WTC11 (cell line): ENCODE data around the gene HCFC1. TPM values are rescaled to one million over a fixed set of nuclear protein-coding genes. Genes with fewer than 3 reads are reported as not detected.

Experiments
- ATAC-seq: fragments of 200-7000 bp; cut with Tn5 transposase; 2 replicates; pipeline ENCODE4 v1.10.0; 2021; ENCODE audit warnings: mild to moderate bottlenecking, moderate library complexity
- CTCF ChIA-PET: fragments of 300-600 bp; sonication (Branson Sonifier 250); formaldehyde crosslinking; loops from one replicate; lab custom pipeline; 2021; ENCODE audit warnings: antibody characterized with exemption; lab: Charles Lee
- POLR2A ChIA-PET: fragments of 350-600 bp; sonication (Branson Sonifier 250); formaldehyde crosslinking; loops from one replicate; lab custom pipeline; 2021; ENCODE audit warnings: antibody characterized with exemption; lab: Charles Lee
- DNase-seq: peaks from one replicate; pipeline ENCODE4 v3.0.0; 2021; ENCODE audit warnings: low spot score
- H3K27ac Mint-ChIP-seq: 2 replicates; pipeline ENCODE4 v1.8.0; 2021; ENCODE audit warnings: mixed read lengths
- H3K27me3 Mint-ChIP-seq: 2 replicates; pipeline ENCODE4 v1.8.0; 2021; ENCODE audit warnings: low read depth, mild to moderate bottlenecking, moderate library complexity, mixed read lengths
- H3K36me3 Mint-ChIP-seq: 2 replicates; pipeline ENCODE4 v1.8.0; 2021; ENCODE audit warnings: mixed read lengths
- H3K4me1 Mint-ChIP-seq: 2 replicates; pipeline ENCODE4 v1.8.0; 2022; ENCODE audit warnings: mixed read lengths
- H3K4me3 Mint-ChIP-seq: 2 replicates; pipeline ENCODE4 v1.8.0; 2021; ENCODE audit warnings: mild to moderate bottlenecking, moderate library complexity, mixed read lengths
- H3K9me3 Mint-ChIP-seq: 2 replicates; pipeline ENCODE4 v1.8.0; 2021; ENCODE audit warnings: mixed read lengths
- ELF4 ChIP-seq: sonication (generic); formaldehyde crosslinking; IDR thresholded peaks from 2 replicates; pipeline ENCODE4 v1.8.1; 2022; ENCODE audit warnings: low read depth, mild to moderate bottlenecking, moderate library complexity, missing genetic modification reagents
- FOXK1 ChIP-seq: sonication (generic); formaldehyde crosslinking; IDR thresholded peaks from 2 replicates; pipeline ENCODE4 v1.8.0; 2022; ENCODE audit warnings: mild to moderate bottlenecking, moderate library complexity, missing genetic modification reagents
- FOXP1 ChIP-seq: sonication (generic); formaldehyde crosslinking; IDR thresholded peaks from 2 replicates; pipeline ENCODE4 v1.8.0; 2022; ENCODE audit warnings: missing genetic modification reagents, mild to moderate bottlenecking, moderate library complexity, borderline replicate concordance
- GABPB1 ChIP-seq: sonication (generic); formaldehyde crosslinking; IDR thresholded peaks from 2 replicates; pipeline ENCODE4 v1.8.1; 2023; ENCODE audit warnings: mild to moderate bottlenecking, missing genetic modification reagents
- MXD4 ChIP-seq: fragments of 250-450 bp; sonication (Bioruptor Pico); IDR thresholded peaks from 2 replicates; pipeline ENCODE4 v1.8.0; 2021; ENCODE audit warnings: mild to moderate bottlenecking, moderate library complexity, borderline replicate concordance
- NFYB ChIP-seq: sonication (generic); formaldehyde crosslinking; conservative IDR thresholded peaks from 2 replicates; pipeline ENCODE4 v1.8.0; 2022; ENCODE audit warnings: low read depth, missing genetic modification reagents
- SMAD4 ChIP-seq: sonication (generic); formaldehyde crosslinking; IDR thresholded peaks from 2 replicates; pipeline ENCODE4 v1.8.0; 2022; ENCODE audit warnings: mild to moderate bottlenecking, missing genetic modification reagents
- TEAD1 ChIP-seq: sonication (generic); formaldehyde crosslinking; IDR thresholded peaks from 2 replicates; pipeline ENCODE4 v1.8.0; 2022; ENCODE audit warnings: mild to moderate bottlenecking, missing genetic modification reagents
- ZNF121 ChIP-seq: sonication (generic); formaldehyde crosslinking; IDR thresholded peaks from 2 replicates; pipeline ENCODE4 v1.8.0; 2023; ENCODE audit warnings: missing genetic modification reagents
- ZNF263 ChIP-seq: sonication (generic); formaldehyde crosslinking; IDR thresholded peaks from 2 replicates; pipeline ENCODE4 v1.8.1; 2022; ENCODE audit warnings: low read depth, mild to moderate bottlenecking, moderate library complexity, missing genetic modification reagents
- total RNA-seq: library from RNA; stranded (reverse); gene quantifications from 3 replicates; pipeline ENCODE4 v1.2.3, GENCODE V29; 2021
- TF ChIP-seq, protein P1 (sequence below): sonication (generic); formaldehyde crosslinking; IDR thresholded peaks from 2 replicates; pipeline ENCODE4 v1.8.1; 2022; ENCODE audit warnings: low read depth, mild to moderate bottlenecking, moderate library complexity, missing genetic modification reagents, borderline replicate concordance
- TF ChIP-seq, protein P2 (sequence below): sonication (generic); formaldehyde crosslinking; IDR thresholded peaks from 2 replicates; pipeline ENCODE4 v1.8.0; 2022; ENCODE audit warnings: mild to moderate bottlenecking, missing genetic modification reagents
- TF ChIP-seq, protein P3 (sequence below): fragments of 200-600 bp; IDR thresholded peaks from 2 replicates; pipeline ENCODE4 v1.8.0; 2022; ENCODE audit warnings: antibody characterized with exemption
- TF ChIP-seq, protein P4 (sequence below): sonication (generic); formaldehyde crosslinking; IDR thresholded peaks from 2 replicates; pipeline ENCODE4 v1.8.0; 2023; ENCODE audit warnings: missing genetic modification reagents, mild to moderate bottlenecking, borderline replicate concordance

The HCFC1 gene
- total RNA-seq, 1 experiment from 2014 or later, result 130 TPM

DNA sequence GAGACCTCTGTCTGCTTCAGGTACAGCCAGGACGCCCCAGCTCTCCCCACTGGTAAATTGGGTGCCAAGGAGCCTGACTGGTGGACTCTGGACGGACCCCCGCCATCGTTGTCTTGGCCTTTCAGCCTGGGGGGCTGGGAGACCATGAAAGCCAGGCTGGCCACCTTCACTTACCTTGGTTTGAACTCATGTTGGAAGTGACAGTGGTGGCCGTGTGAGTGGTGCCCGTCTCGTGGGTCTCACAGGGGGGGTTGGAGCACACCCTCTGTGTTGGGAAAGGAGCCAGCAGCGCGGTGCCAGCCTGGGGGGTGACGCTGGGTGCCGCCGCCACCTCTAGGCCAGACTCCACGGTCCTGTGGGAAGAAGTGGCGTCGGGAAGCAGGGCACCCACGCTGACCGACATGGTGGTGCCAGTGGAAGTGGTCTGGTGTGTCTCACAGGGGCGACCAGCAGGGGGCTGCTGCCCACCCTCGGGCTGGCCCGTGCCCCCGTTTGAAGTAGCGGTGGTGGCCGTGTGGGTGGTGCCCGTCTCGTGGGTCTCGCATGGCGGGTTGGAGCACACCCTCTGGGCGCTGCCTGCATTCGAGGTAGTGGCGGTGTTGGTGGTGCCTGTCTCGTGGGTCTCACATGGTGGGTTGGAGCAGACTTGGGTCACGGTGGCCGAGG lies 17.6 kb downstream of the HCFC1 start:
- Mint-ChIP-seq H3K27ac (no peak overlapping the region), H3K9me3 (no peaks in the 10 kb centered on the region), H3K27me3 (no peaks in the 10 kb centered on the region)
- ATAC-seq (no peak), DNase-seq (no peak)
- ChIA-PET POLR2A (no interaction called here), CTCF (interaction anchor here (0.6 kb wide), 1 partner anchor 471 kb away, joined by 3 read pairs; no protein-coding TSS in a partner anchor)
- TF ChIP-seq ELF4 (no peak), MXD4 (CRISPR knock-in tag) (no peak), FOXP1 (CRISPR knock-in tag) (no peak), ZNF263 (CRISPR knock-in tag) (no peak), ZNF121 (no peak), FOXK1 (CRISPR knock-in tag) (no peak), TEAD1 (CRISPR knock-in tag) (no peak), SMAD4 (CRISPR knock-in tag) (no peak)
- TF ChIP-seq, protein P1, sequence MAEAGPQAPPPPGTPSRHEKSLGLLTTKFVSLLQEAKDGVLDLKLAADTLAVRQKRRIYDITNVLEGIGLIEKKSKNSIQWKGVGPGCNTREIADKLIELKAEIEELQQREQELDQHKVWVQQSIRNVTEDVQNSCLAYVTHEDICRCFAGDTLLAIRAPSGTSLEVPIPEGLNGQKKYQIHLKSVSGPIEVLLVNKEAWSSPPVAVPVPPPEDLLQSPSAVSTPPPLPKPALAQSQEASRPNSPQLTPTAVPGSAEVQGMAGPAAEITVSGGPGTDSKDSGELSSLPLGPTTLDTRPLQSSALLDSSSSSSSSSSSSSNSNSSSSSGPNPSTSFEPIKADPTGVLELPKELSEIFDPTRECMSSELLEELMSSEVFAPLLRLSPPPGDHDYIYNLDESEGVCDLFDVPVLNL, result no peak
- TF ChIP-seq, protein P2, sequence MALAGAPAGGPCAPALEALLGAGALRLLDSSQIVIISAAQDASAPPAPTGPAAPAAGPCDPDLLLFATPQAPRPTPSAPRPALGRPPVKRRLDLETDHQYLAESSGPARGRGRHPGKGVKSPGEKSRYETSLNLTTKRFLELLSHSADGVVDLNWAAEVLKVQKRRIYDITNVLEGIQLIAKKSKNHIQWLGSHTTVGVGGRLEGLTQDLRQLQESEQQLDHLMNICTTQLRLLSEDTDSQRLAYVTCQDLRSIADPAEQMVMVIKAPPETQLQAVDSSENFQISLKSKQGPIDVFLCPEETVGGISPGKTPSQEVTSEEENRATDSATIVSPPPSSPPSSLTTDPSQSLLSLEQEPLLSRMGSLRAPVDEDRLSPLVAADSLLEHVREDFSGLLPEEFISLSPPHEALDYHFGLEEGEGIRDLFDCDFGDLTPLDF (CRISPR knock-in tag), result no peak
- TF ChIP-seq, all 79 proteins: peak for 0
- Mint-ChIP-seq H3K36me3 (peaks cover 39% of the 10 kb centered on the region), H3K4me1 (0 out of 2 replicates have a peak, but pooled peaks cover 2% of the 10 kb centered on the region), H3K4me3 (no peak overlapping the region)

DNA sequence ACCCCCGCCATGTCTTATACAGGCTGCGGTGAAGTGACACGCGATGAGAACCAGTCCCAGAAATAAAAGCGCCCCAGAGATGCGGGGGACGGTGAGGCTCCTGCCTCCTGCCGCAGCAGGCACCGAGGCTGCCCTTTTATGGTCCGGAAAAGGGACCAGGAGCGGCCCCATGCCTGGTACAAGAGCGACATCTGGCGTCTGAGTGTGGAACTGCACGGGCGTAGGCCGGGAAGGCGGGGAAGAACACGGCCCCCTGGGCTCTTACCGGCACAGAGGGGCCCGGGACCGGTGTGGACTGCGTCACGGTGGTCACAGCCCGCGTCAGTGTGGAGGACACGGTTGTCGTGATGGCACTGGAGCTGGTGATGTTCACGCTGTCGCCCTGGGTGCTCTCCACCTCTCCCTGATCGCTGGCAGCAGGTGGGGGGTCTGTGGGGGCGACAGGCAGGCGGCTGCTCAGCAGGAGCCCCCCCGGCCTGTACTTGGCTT lies 18.2 kb downstream of the HCFC1 start:
- ATAC-seq (peak; percentile 62), DNase-seq (peak; percentile 82)
- no peak overlapping the region for H3K27ac Mint-ChIP-seq
- no peaks in the 10 kb centered on the region for H3K9me3 Mint-ChIP-seq
- POLR2A ChIA-PET, result no interaction called here
- no peaks in the 10 kb centered on the region for H3K27me3 Mint-ChIP-seq
- TF ChIP-seq, protein P3, sequence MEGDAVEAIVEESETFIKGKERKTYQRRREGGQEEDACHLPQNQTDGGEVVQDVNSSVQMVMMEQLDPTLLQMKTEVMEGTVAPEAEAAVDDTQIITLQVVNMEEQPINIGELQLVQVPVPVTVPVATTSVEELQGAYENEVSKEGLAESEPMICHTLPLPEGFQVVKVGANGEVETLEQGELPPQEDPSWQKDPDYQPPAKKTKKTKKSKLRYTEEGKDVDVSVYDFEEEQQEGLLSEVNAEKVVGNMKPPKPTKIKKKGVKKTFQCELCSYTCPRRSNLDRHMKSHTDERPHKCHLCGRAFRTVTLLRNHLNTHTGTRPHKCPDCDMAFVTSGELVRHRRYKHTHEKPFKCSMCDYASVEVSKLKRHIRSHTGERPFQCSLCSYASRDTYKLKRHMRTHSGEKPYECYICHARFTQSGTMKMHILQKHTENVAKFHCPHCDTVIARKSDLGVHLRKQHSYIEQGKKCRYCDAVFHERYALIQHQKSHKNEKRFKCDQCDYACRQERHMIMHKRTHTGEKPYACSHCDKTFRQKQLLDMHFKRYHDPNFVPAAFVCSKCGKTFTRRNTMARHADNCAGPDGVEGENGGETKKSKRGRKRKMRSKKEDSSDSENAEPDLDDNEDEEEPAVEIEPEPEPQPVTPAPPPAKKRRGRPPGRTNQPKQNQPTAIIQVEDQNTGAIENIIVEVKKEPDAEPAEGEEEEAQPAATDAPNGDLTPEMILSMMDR, result peak; percentile 97
- TF ChIP-seq GABPB1 (no peak), NFYB (CRISPR knock-in tag) (no peak)
- TF ChIP-seq, protein P4, sequence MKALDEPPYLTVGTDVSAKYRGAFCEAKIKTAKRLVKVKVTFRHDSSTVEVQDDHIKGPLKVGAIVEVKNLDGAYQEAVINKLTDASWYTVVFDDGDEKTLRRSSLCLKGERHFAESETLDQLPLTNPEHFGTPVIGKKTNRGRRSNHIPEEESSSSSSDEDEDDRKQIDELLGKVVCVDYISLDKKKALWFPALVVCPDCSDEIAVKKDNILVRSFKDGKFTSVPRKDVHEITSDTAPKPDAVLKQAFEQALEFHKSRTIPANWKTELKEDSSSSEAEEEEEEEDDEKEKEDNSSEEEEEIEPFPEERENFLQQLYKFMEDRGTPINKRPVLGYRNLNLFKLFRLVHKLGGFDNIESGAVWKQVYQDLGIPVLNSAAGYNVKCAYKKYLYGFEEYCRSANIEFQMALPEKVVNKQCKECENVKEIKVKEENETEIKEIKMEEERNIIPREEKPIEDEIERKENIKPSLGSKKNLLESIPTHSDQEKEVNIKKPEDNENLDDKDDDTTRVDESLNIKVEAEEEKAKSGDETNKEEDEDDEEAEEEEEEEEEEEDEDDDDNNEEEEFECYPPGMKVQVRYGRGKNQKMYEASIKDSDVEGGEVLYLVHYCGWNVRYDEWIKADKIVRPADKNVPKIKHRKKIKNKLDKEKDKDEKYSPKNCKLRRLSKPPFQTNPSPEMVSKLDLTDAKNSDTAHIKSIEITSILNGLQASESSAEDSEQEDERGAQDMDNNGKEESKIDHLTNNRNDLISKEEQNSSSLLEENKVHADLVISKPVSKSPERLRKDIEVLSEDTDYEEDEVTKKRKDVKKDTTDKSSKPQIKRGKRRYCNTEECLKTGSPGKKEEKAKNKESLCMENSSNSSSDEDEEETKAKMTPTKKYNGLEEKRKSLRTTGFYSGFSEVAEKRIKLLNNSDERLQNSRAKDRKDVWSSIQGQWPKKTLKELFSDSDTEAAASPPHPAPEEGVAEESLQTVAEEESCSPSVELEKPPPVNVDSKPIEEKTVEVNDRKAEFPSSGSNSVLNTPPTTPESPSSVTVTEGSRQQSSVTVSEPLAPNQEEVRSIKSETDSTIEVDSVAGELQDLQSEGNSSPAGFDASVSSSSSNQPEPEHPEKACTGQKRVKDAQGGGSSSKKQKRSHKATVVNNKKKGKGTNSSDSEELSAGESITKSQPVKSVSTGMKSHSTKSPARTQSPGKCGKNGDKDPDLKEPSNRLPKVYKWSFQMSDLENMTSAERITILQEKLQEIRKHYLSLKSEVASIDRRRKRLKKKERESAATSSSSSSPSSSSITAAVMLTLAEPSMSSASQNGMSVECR (CRISPR knock-in tag), result no peak
- TF ChIP-seq, all 79 proteins: peak for 1
- peaks cover 36% of the 10 kb centered on the region for H3K36me3 Mint-ChIP-seq
- CTCF ChIA-PET, result interaction anchor here (0.6 kb wide), 1 partner anchor 472 kb away, joined by 3 read pairs; no protein-coding TSS in a partner anchor
- peaks cover 5% of the 10 kb centered on the region for H3K4me1 Mint-ChIP-seq
- no peak overlapping the region for H3K4me3 Mint-ChIP-seq
